Body of pancreas (tissue), 4 donors: ENCODE data around the gene TUBGCP6. TPM values are rescaled to one million over a fixed set of nuclear protein-coding genes. Genes with fewer than 3 reads are reported as not detected.
"Not testable (repeated sequence)": the region's sequence is repeated elsewhere in the genome, so short reads cannot be mapped to it uniquely, and the experiment has no call there.

Experiments used
- ATAC-seq: fragments of 150-250 bp; one replicate; pipeline ENCODE4 v1.9.1; 2016
- DNase-seq, 4 donors: peaks; one replicate each; pipeline ENCODE4 v3.0.0-alpha.2; 2019
- H3K27ac ChIP-seq, 4 donors: fragments of 200-600 bp; sonication (generic); 1 replicate in 3 of 4; 2 replicates in 1 of 4; pipeline versions ENCODE4 v1.5.1 to v1.6.1; 2016 to 2019; ENCODE audit warnings: mild to moderate bottlenecking in 1 of 4, mixed read lengths in 1 of 4, moderate library complexity in 1 of 4
- H3K27me3 ChIP-seq, 2 donors: fragments of 200-600 bp; sonication (generic); one replicate each; pipeline ENCODE4 v1.6.0; 2016; ENCODE audit warnings: mild to moderate bottlenecking in 1 of 2
- H3K36me3 ChIP-seq, 2 donors: fragments of 200-600 bp; sonication (generic); replicated peaks in 1 of 2; 2 replicates each; pipeline ENCODE4 v1.5.1; 2016; ENCODE audit warnings: low read depth in 2 of 2; ENCODE audit not compliant: insufficient read depth in 1 of 2
- H3K4me1 ChIP-seq: fragments of 200-600 bp; sonication (generic); one replicate; pipeline ENCODE4 v1.6.0; 2016
- H3K4me3 ChIP-seq, 2 donors: fragments of 200-600 bp; sonication (generic); 1 replicate in 1 of 2; 2 replicates in 1 of 2; pipeline ENCODE4 v1.5.1; 2016 to 2019
- H3K9me3 ChIP-seq, 3 donors: fragments of 200-600 bp; sonication (generic); 1 replicate in 2 of 3; 2 replicates in 1 of 3; pipeline ENCODE4 v1.5.1; 2016
- CTCF ChIP-seq, 7 experiments: fragments of 450-650 bp in 4 of 7; fragments of 200-600 bp in 3 of 7; sonication (generic) in 3 of 7; IDR thresholded peaks; one replicate each; pipeline ENCODE4 v1.5.1; 2016 to 2019; ENCODE audit warnings: antibody characterized with exemption in 7 of 7
- POLR2A ChIP-seq, 3 donors: fragments of 450-650 bp; IDR thresholded peaks; one replicate each; pipeline ENCODE4 v1.6.1; 2016; ENCODE audit warnings: antibody characterized with exemption in 3 of 3, mild to moderate bottlenecking in 2 of 3
- WGBS, 2 donors: methylation state at CpG; one replicate each; pipeline ENCODE4 v1.1.5; 2017; 5-methylcytosine and 5-hydroxymethylcytosine counted together
- intact Hi-C: fragments of 100-400 bp; cut with DNase I; formaldehyde crosslinking; loops from one replicate; pipeline ENCODE4 v1.15.1; 2023
- total RNA-seq, 2 donors: library from RNA; depleted of rRNA; stranded (reverse); fragments of >200 nt; gene quantifications; one replicate each; pipeline ENCODE4 v1.1.0, GENCODE V29; 2016

The TUBGCP6 gene
- total RNA-seq, 2 donors from 2014 or later = 61.2 to 121 TPM

- Histone ChIP-seq H3K36me3 (peaks cover 0 to 4% of the 10 kb centered on the region in 2 donors), H3K4me1 (peaks cover 16% of the 10 kb centered on the region), H3K27ac (no peak overlapping the region), H3K27me3 (no peaks in the 10 kb centered on the region), H3K4me3 (no peak overlapping the region), H3K9me3 (no peaks in the 10 kb centered on the region)
- intact Hi-C loops = loop anchor here (5.0 kb wide), 1 partner anchor 54 kb away; no protein-coding TSS in a partner anchor
- DNase-seq (peak in 1 of 4 donors; percentile 13), ATAC-seq (no peak)
- TF ChIP-seq POLR2A (IDR thresholded peaks at IDR 0.05) = no peak
- no peak for TF ChIP-seq CTCF (IDR thresholded peaks at IDR 0.05)
- 91 to 99% methylated on average over 28 to 45 of the region's 45 CpGs for WGBS, 2 donors
Measured at GRCh38 chr22:50205781-50206569, 38.8 kb downstream of the TUBGCP6 start.

DNA sequence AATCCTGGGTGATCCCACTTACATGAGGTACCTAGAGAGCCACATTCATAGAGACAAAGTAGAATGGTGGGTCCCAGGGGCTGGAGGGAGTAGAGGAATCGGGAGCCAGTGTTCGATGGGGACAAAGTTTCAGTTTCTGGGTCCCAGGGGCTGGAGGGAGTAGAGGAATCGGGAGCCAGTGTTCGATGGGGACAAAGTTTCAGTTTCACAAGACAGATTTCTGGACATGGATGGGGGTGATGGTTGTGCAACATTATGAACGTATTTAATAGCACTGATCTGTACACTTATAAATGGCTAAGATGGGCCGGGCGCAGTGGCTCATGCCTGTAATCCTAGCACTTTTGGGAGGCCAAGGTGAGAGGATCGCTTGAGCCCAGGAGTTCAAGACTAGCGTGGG lies 39.8 kb downstream of the TUBGCP6 start:
- H3K4me3 ChIP-seq, H3K27me3 ChIP-seq, DNase-seq, H3K36me3 ChIP-seq, H3K9me3 ChIP-seq, ATAC-seq, H3K27ac ChIP-seq: not testable (repeated sequence)
- 77 to 91% methylated on average over 9 of the region's 9 CpGs for WGBS, 2 donors
- H3K4me1 ChIP-seq = peaks cover 21% of the 10 kb centered on the region
- intact Hi-C loops = loop anchor here (5.0 kb wide), 1 partner anchor 53 kb away; no protein-coding TSS in a partner anchor

- intact Hi-C loops = no loop called here
- no peaks in the 10 kb centered on the region for H3K9me3 ChIP-seq
- no peak overlapping the region for H3K27ac ChIP-seq
- H3K4me1 ChIP-seq = peaks cover 25% of the 10 kb centered on the region
- ATAC-seq (no peak), DNase-seq (no peak)
- H3K4me3 ChIP-seq = no peak overlapping the region
- H3K27me3 ChIP-seq = no peaks in the 10 kb centered on the region
- WGBS, 2 donors = 87 to 91% methylated on average over 7 of the region's 7 CpGs
- TF ChIP-seq CTCF (IDR thresholded peaks at IDR 0.05) = no peak
- TF ChIP-seq POLR2A (IDR thresholded peaks at IDR 0.05) = no peak
- peaks cover 0 to 3% of the 10 kb centered on the region in 2 donors for H3K36me3 ChIP-seq
Measured at GRCh38 chr22:50204571-50204970, 40.3 kb downstream of the TUBGCP6 start.

- intact Hi-C loops = no loop called here
- DNase-seq (no peak), ATAC-seq (no peak)
- peaks cover 26% of the 10 kb centered on the region for H3K4me1 ChIP-seq
- no peak overlapping the region for H3K4me3 ChIP-seq
- H3K27me3 ChIP-seq = no peaks in the 10 kb centered on the region
- no peaks in the 10 kb centered on the region for H3K9me3 ChIP-seq
- TF ChIP-seq CTCF (IDR thresholded peaks at IDR 0.05) (no peak), POLR2A (IDR thresholded peaks at IDR 0.05) (no peak)
- 93 to 100% methylated on average over 1 of the region's 1 CpG for WGBS, 2 donors
- H3K27ac ChIP-seq = no peak overlapping the region
- peaks cover 0 to 3% of the 10 kb centered on the region in 2 donors for H3K36me3 ChIP-seq
Measured at GRCh38 chr22:50203288-50203687, 41.5 kb downstream of the TUBGCP6 start.

DNA sequence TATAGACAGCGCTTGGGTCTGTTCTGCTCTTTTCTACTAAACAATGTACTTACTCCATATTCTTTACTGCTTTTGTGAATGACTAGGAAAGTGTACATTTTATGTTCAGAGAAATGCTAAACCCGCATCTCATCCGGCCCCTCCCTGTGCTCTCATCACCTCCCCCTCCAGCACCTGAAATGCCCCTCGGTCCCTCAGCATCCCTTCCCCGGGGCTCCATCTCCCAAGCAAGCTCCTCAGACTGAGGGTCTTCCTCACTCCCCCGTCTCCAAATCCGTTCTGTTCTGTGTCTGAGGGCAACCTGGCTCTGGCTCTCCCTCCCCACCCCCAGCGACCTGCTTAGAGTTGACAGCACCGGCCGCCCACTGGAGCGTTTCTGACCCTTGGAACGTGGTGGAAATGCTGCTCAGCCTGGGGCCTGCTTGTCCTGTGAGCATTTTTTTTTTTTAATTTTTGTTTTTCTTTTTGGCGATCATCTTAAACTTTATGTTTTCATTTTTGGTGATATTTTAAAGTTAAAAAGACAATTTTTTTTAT lies 42.6 kb downstream of the TUBGCP6 start:
- peak overlapping the region in 1 of 4 donors; percentile 71 for H3K27ac ChIP-seq

More for the DNA sequence above, 42.6 kb downstream of the TUBGCP6 start:
- TF ChIP-seq POLR2A (IDR thresholded peaks at IDR 0.05) = no peak
- TF ChIP-seq CTCF (IDR thresholded peaks at IDR 0.05) = no peak
- intact Hi-C loops = no loop called here
- Histone ChIP-seq H3K4me1 (peaks cover 26% of the 10 kb centered on the region), H3K27me3 (no peaks in the 10 kb centered on the region), H3K9me3 (no peaks in the 10 kb centered on the region), H3K36me3 (peaks cover 0 to 8% of the 10 kb centered on the region in 2 donors), H3K4me3 (peak overlapping the region in 1 of 2 donors; percentile 65)
- peak in 1 of 4 donors; percentile 13 for DNase-seq
- 41 to 42% methylated on average over 13 of the region's 13 CpGs for WGBS, 2 donors
- no peak for ATAC-seq
